Fibroblast of villous mesenchyme (primary cell): Measurements from ENCODE around the gene FLNC. TPM values are rescaled to one million over a fixed set of nuclear protein-coding genes. Genes with fewer than 3 reads are reported as not detected.

Experiments
- DNase-seq: peaks from one replicate; pipeline ENCODE4 v3.0.0-alpha.2; 2010; ENCODE audit warnings: low read depth
- H3K4me3 ChIP-seq: 2 replicates; pipeline ENCODE4 v1.5.1; 2011; ENCODE audit warnings: low read depth, mild to moderate bottlenecking, low read length
- CTCF ChIP-seq: IDR thresholded peaks from 2 replicates; pipeline ENCODE4 v1.5.1; 2012; ENCODE audit warnings: low read depth, mild to moderate bottlenecking, low read length; ENCODE audit not compliant: insufficient read depth
- total RNA-seq: library from RNA; depleted of rRNA; stranded (reverse); fragments of >200 nt; gene quantifications from 2 replicates; pipeline ENCODE4 v1.2.3, GENCODE V29; 2012

FLNC gene
- total RNA-seq, 1 donor = 185 TPM

GRCh38 chr7:128885370-128886187 lies 55.4 kb downstream of the FLNC start:
- no peak for TF ChIP-seq CTCF
- no peak overlapping the region for H3K4me3 ChIP-seq
- DNase-seq = no peak

GRCh38 chr7:128886391-128887168 lies 56.4 kb downstream of the FLNC start:
- no peak for TF ChIP-seq CTCF
- DNase-seq = no peak
- H3K4me3 ChIP-seq = no peak overlapping the region

GRCh38 chr7:128887169-128888038 lies 57.2 kb downstream of the FLNC start:
- no peak for TF ChIP-seq CTCF
- DNase-seq = no peak

GRCh38 chr7:128888039-128888755 lies 58.0 kb downstream of the FLNC start:
- no peak for TF ChIP-seq CTCF
- H3K4me3 ChIP-seq = no peak overlapping the region

More at GRCh38 chr7:128887169-128888038, 57.2 kb downstream of the FLNC start:
- H3K4me3 ChIP-seq = no peak overlapping the region

GRCh38 chr7:128888756-128889095 lies 58.5 kb downstream of the FLNC start:
- no peak for TF ChIP-seq CTCF
- no peak overlapping the region for H3K4me3 ChIP-seq
- DNase-seq = no peak

More at GRCh38 chr7:128888039-128888755, 58.0 kb downstream of the FLNC start:
- DNase-seq = no peak

- H3K4me3 ChIP-seq = no peak overlapping the region
- no peak for DNase-seq
- no peak for TF ChIP-seq CTCF
These were observed 58.9 kb downstream of the FLNC start for GRCh38 chr7:128889121-128889520.
